ENCODE results near the gene POLR3C.

- TF ChIP-seq, protein P1, sequence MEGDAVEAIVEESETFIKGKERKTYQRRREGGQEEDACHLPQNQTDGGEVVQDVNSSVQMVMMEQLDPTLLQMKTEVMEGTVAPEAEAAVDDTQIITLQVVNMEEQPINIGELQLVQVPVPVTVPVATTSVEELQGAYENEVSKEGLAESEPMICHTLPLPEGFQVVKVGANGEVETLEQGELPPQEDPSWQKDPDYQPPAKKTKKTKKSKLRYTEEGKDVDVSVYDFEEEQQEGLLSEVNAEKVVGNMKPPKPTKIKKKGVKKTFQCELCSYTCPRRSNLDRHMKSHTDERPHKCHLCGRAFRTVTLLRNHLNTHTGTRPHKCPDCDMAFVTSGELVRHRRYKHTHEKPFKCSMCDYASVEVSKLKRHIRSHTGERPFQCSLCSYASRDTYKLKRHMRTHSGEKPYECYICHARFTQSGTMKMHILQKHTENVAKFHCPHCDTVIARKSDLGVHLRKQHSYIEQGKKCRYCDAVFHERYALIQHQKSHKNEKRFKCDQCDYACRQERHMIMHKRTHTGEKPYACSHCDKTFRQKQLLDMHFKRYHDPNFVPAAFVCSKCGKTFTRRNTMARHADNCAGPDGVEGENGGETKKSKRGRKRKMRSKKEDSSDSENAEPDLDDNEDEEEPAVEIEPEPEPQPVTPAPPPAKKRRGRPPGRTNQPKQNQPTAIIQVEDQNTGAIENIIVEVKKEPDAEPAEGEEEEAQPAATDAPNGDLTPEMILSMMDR (IDR thresholded peaks at IDR 0.05), result no peak
- TF ChIP-seq POLR2AphosphoS5 (IDR thresholded peaks at IDR 0.05), result no peak
Measured at GRCh38 chr1:145884675-145885074, 60.7 kb downstream of the POLR3C start.

All from stomach (tissue), 4 donors.